HCT116 (cell line): ENCODE measurements around the gene ARHGAP10. TPM values are rescaled to one million over a fixed set of nuclear protein-coding genes. Genes with fewer than 3 reads are reported as not detected.

Experiments
- ATAC-seq: fragments of 200-7000 bp; cut with Tn5 transposase; 2 replicates; pipeline ENCODE4 v1.9.1; 2020; ENCODE audit warnings: mild to moderate bottlenecking, moderate library complexity
- BruUV-seq: library from RNA; stranded (reverse); fragments of 400-500 nt; replicated peaks from 2 replicates; lab custom pipeline; 2021; lab: Mats Ljungman, UMichigan
- CTCF ChIA-PET: fragments of 300-600 bp; sonication (Branson Sonifier 250); formaldehyde crosslinking; loops from one replicate; lab custom pipeline; 2021; ENCODE audit warnings: antibody characterized with exemption; lab: Charles Lee
- POLR2A ChIA-PET: fragments of 300-600, 350-600 bp; sonication (Branson Sonifier 250); formaldehyde crosslinking; loops from one replicate; lab custom pipeline; 2021; ENCODE audit warnings: antibody characterized with exemption; lab: Charles Lee
- RAD21 ChIA-PET, 2 experiments: fragments of 300-600 bp; sonication (Branson Sonifier 250); formaldehyde crosslinking; loops; one replicate each; lab custom pipeline; 2023; ENCODE audit warnings: low total read pairs in 2 of 2; ENCODE audit not compliant: uncharacterized antibody in 2 of 2, unreplicated experiment in 2 of 2, low non-redundant PET in 1 of 2; lab: Charles Lee
- DNase-seq: peaks from one replicate; pipeline ENCODE4 v3.0.0-alpha.2; 2010; ENCODE audit warnings: low read depth, low spot score
- H2AFZ ChIP-seq: fragments of 200-600 bp; shearing (Covaris generic), sonication (generic); 2 replicates; pipeline ENCODE4 v1.6.1; 2017; ENCODE audit warnings: low read depth, mixed run types, mixed read lengths, antibody characterized with exemption, low read length; ENCODE audit not compliant: poor library complexity, severe bottlenecking
- H3K27ac ChIP-seq: 2 replicates; pipeline ENCODE4 v1.5.1; 2012; ENCODE audit warnings: low read depth, low read length
- H3K27me3 ChIP-seq: fragments of 200-600 bp; sonication (generic); 2 replicates; pipeline ENCODE4 v1.6.1; 2016; ENCODE audit warnings: mixed run types, low read length, mixed read lengths; ENCODE audit not compliant: insufficient read depth
- H3K36me3 ChIP-seq, 2 experiments: fragments of 200-500 bp in 1 of 2; fragments of 200-600 bp in 1 of 2; sonication (Bioruptor generic) in 1 of 2; sonication (generic) in 1 of 2; 2 replicates each; pipeline versions ENCODE4 v1.5.1 to v1.6.1; 2014 to 2016; ENCODE audit warnings: low read length in 2 of 2, inconsistent platforms in 1 of 2, mixed read lengths in 1 of 2, mixed run types in 1 of 2; ENCODE audit not compliant: insufficient read depth in 2 of 2, control insufficient read depth in 1 of 2
- H3K4me1 ChIP-seq, 2 experiments: fragments of 200-600 bp in 1 of 2; sonication (generic) in 1 of 2; 2 replicates each; pipeline versions ENCODE4 v1.5.1 to v1.6.1; 2012 to 2017; ENCODE audit warnings: low read length in 2 of 2, inconsistent platforms in 1 of 2, mild to moderate bottlenecking in 1 of 2, mixed read lengths in 1 of 2, mixed run types in 1 of 2, moderate library complexity in 1 of 2; ENCODE audit not compliant: insufficient read depth in 2 of 2, control insufficient read depth in 1 of 2
- H3K4me2 ChIP-seq: fragments of 200-600 bp; sonication (generic); 2 replicates; pipeline ENCODE4 v1.6.1; 2017; ENCODE audit warnings: mixed run types, low read length, mixed read lengths
- H3K4me3 ChIP-seq, 2 experiments: fragments of 200-600 bp in 1 of 2; sonication (generic) in 1 of 2; replicated peaks in 1 of 2; 2 replicates each; pipeline ENCODE4 v1.5.1; 2011 to 2016; ENCODE audit warnings: low read length in 2 of 2, control low read depth in 1 of 2, low read depth in 1 of 2, mild to moderate bottlenecking in 1 of 2, mixed read lengths in 1 of 2, mixed run types in 1 of 2
- H3K79me2 ChIP-seq: fragments of 200-600 bp; sonication (generic); 2 replicates; pipeline ENCODE4 v1.6.1; 2017; ENCODE audit warnings: mild to moderate bottlenecking, mixed run types, low read length, moderate library complexity, mixed read lengths; ENCODE audit not compliant: insufficient read depth
- H3K9ac ChIP-seq: fragments of 200-600 bp; sonication (generic); 2 replicates; pipeline ENCODE4 v1.6.1; 2016; ENCODE audit warnings: low read length, mixed read lengths
- H3K9me2 ChIP-seq: fragments of 200-600 bp; sonication (generic), shearing (Covaris generic); 2 replicates; pipeline ENCODE4 v1.6.1; 2017; ENCODE audit warnings: mixed run types, mild to moderate bottlenecking, moderate library complexity; ENCODE audit not compliant: insufficient read depth
- H3K9me3 ChIP-seq, 2 experiments: fragments of 200-500 bp in 1 of 2; fragments of 200-600 bp in 1 of 2; sonication (Bioruptor generic) in 1 of 2; sonication (generic) in 1 of 2; 2 replicates each; pipeline ENCODE4 v1.6.1; 2014 to 2017; ENCODE audit warnings: low read length in 2 of 2, mixed read lengths in 2 of 2, inconsistent platforms in 1 of 2, low read depth in 1 of 2, mild to moderate bottlenecking in 1 of 2, mixed run types in 1 of 2, moderate library complexity in 1 of 2; ENCODE audit not compliant: control insufficient read depth in 1 of 2, insufficient read depth in 1 of 2
- H4K20me1 ChIP-seq: fragments of 200-600 bp; sonication (generic), shearing (Covaris generic); 2 replicates; pipeline ENCODE4 v1.6.1; 2017; ENCODE audit warnings: mixed run types, mild to moderate bottlenecking, moderate library complexity; ENCODE audit not compliant: insufficient read depth
- CBX3 ChIP-seq: IDR thresholded peaks from 2 replicates; pipeline ENCODE4 v1.6.1; 2012; ENCODE audit warnings: low read depth
- CEBPB ChIP-seq: IDR thresholded peaks from 2 replicates; pipeline ENCODE4 v1.6.1; 2012; ENCODE audit warnings: low read depth
- CTCF ChIP-seq, 3 experiments: fragments of 200-600 bp in 1 of 3; sonication (generic) in 1 of 3; IDR thresholded peaks in 2 of 3; conservative IDR thresholded peaks in 1 of 3; 2 replicates each; pipeline ENCODE4 v1.5.1; 2012 to 2017; ENCODE audit warnings: low read depth in 2 of 3, low read length in 2 of 3, antibody characterized with exemption in 1 of 3, borderline replicate concordance in 1 of 3, control low read depth in 1 of 3, mild to moderate bottlenecking in 1 of 3, mixed read lengths in 1 of 3, mixed run types in 1 of 3, moderate library complexity in 1 of 3; ENCODE audit not compliant: insufficient read depth in 1 of 3
- ELF1 ChIP-seq: IDR thresholded peaks from 2 replicates; pipeline ENCODE4 v1.6.1; 2012; ENCODE audit warnings: low read depth, borderline replicate concordance
- MAX ChIP-seq: IDR thresholded peaks from 2 replicates; pipeline ENCODE4 v1.6.1; 2012
- RAD21 ChIP-seq: IDR thresholded peaks from 2 replicates; pipeline ENCODE4 v1.6.1; 2012; ENCODE audit warnings: low read depth, mild to moderate bottlenecking
- SIN3A ChIP-seq: IDR thresholded peaks from 2 replicates; pipeline ENCODE4 v1.6.1; 2012; ENCODE audit warnings: low read depth
- YY1 ChIP-seq: IDR thresholded peaks from 2 replicates; pipeline ENCODE4 v1.6.1; 2011; ENCODE audit warnings: low read length, low read depth, moderate library complexity, mild to moderate bottlenecking; ENCODE audit not compliant: insufficient replicate concordance; ENCODE audit errors: extremely low read depth
- ZBTB33 ChIP-seq: IDR thresholded peaks from 2 replicates; pipeline ENCODE4 v1.6.1; 2011; ENCODE audit warnings: mild to moderate bottlenecking, low read length, moderate library complexity; ENCODE audit not compliant: insufficient replicate concordance; ENCODE audit errors: extremely low read depth
- ZNF274 ChIP-seq: fragments of 200-500 bp; sonication (Bioruptor generic); IDR thresholded peaks from 2 replicates; pipeline ENCODE4 v1.6.1; 2014; ENCODE audit warnings: mild to moderate bottlenecking, low read depth, low read length, inconsistent platforms
- intact Hi-C: fragments of 100-400 bp; cut with micrococcal nuclease; formaldehyde crosslinking; loops from 2 replicates; pipeline ENCODE4 v1.10.0; 2022
- total RNA-seq: library from RNA; stranded (reverse); gene quantifications from one replicate; pipeline ENCODE4 v1.2.1, GENCODE V29; 2021; ENCODE audit not compliant: unreplicated experiment

Gene ARHGAP10
- total RNA-seq, 1 experiment from 2014 or later, result 24.7 TPM

GRCh38 chr4:147839663-147840062 is 107.8 kb downstream of the ARHGAP10 start:
- H2AFZ ChIP-seq, result no peak overlapping the region
- RAD21 ChIA-PET, result no interaction called here
- BruUV-seq, result no TSS peak
- POLR2A ChIA-PET, result no interaction called here
- no peak overlapping the region for H3K27ac ChIP-seq
- ATAC-seq (no peak), DNase-seq (no peak)
- H3K4me3 ChIP-seq, result no peak overlapping the region
- H4K20me1 ChIP-seq, result no peaks in the 10 kb centered on the region
- H3K4me1 ChIP-seq, result peaks cover 0 to 8% of the 10 kb centered on the region in 2 experiments; a peak in 2 of 4 replicates
- no peaks in the 10 kb centered on the region for H3K9me3 ChIP-seq
- H3K9me2 ChIP-seq, result no peaks in the 10 kb centered on the region
- H3K79me2 ChIP-seq, result no peaks in the 10 kb centered on the region
- intact Hi-C loops, result loop anchor here (5.0 kb wide), 1 partner anchor 62 kb away; no protein-coding TSS in a partner anchor
- TF ChIP-seq ZNF274 (no peak), MAX (no peak), SIN3A (no peak)
- H3K27me3 ChIP-seq, result no peaks in the 10 kb centered on the region
- H3K36me3 ChIP-seq, result no peaks in the 10 kb centered on the region
- CTCF ChIA-PET, result interaction anchor here (1.3 kb wide), 1 partner anchor 27 kb away, joined by 5 read pairs; no protein-coding TSS in a partner anchor
- no peak overlapping the region for H3K9ac ChIP-seq
- H3K4me2 ChIP-seq, result no peak overlapping the region

GRCh38 chr4:147840838-147841738 is 109.2 kb downstream of the ARHGAP10 start:
- ChIA-PET POLR2A (no interaction called here), CTCF (interaction anchor here (1.3 to 1.4 kb wide), 2 partner anchors 8 to 26 kb away, joined by 3 to 5 read pairs; no protein-coding TSS in a partner anchor)
- no peak for TF ChIP-seq CEBPB
- TF ChIP-seq RAD21, result no peak
- TF ChIP-seq CTCF (IDR thresholded peaks at IDR 0.05 in 2 of 3, conservative IDR thresholded peaks at IDR 0.05 in 1 of 3; ENCODE audit: borderline replicate concordance in 1 of 3, insufficient read depth in 1 of 3, low read depth in 2 of 3, low read length in 2 of 3), result no peak
- no peak for TF ChIP-seq CBX3
- no peak for TF ChIP-seq ELF1
- no peak for TF ChIP-seq ZBTB33
- no peak for TF ChIP-seq YY1

More at GRCh38 chr4:147840838-147841738, 109.2 kb downstream of the ARHGAP10 start:
- peaks cover 0 to 8% of the 10 kb centered on the region in 2 experiments; a peak in 2 of 4 replicates for H3K4me1 ChIP-seq
- H4K20me1 ChIP-seq, result no peaks in the 10 kb centered on the region
- no peak overlapping the region for H3K27ac ChIP-seq
- no peak overlapping the region for H3K9ac ChIP-seq
- no peak for ATAC-seq
- BruUV-seq, result no TSS peak
- H3K4me3 ChIP-seq, result no peak overlapping the region
- no peaks in the 10 kb centered on the region for H3K79me2 ChIP-seq
- H3K9me3 ChIP-seq, result no peaks in the 10 kb centered on the region
- H2AFZ ChIP-seq, result no peak overlapping the region
- H3K36me3 ChIP-seq, result no peaks in the 10 kb centered on the region
- no peaks in the 10 kb centered on the region for H3K27me3 ChIP-seq
- no peaks in the 10 kb centered on the region for H3K9me2 ChIP-seq
- intact Hi-C loops, result no loop called here
- RAD21 ChIA-PET, result no interaction called here
- DNase-seq, result no peak
- H3K4me2 ChIP-seq, result no peak overlapping the region
